HepG2 (cell line): ENCODE measurements around the gene OSM. TPM values are rescaled to one million over a fixed set of nuclear protein-coding genes. Genes with fewer than 3 reads are reported as not detected.

ENCODE experiments used
- ATAC-seq: fragments of 200-7000 bp; cut with Tn5 transposase; 3 replicates; pipeline ENCODE4 v1.9.1; 2020; ENCODE audit warnings: mild to moderate bottlenecking, moderate library complexity
- BruUV-seq: library from RNA; stranded (reverse); fragments of 400-500 nt; replicated peaks from 2 replicates; lab custom pipeline; 2021; lab: Mats Ljungman, UMichigan
- CTCF ChIA-PET: fragments of 300-600 bp; formaldehyde crosslinking; extraction: SDS; loops from one replicate; lab custom pipeline; 2021; ENCODE audit warnings: low total read pairs, inconsistent platforms, low intra/inter-chr PET ratio; lab: Yijun Ruan, JAX
- POLR2A ChIA-PET: fragments of 350-600 bp; sonication (Branson Sonifier 250); formaldehyde crosslinking; loops from one replicate; lab custom pipeline; 2020; ENCODE audit warnings: antibody characterized with exemption, inconsistent platforms; lab: Yijun Ruan, JAX
- DNase-seq: peaks from one replicate; pipeline ENCODE4 v3.0.0-alpha.2; 2015; ENCODE audit warnings: low spot score
- FAIRE-seq: peaks from 3 replicates; lab custom pipeline; 2011; peaks lifted over from hg19 to GRCh38; lab: Jason Lieb, UNC
- H2AFZ ChIP-seq: one replicate; pipeline ENCODE4 v1.6.1; 2011; ENCODE audit warnings: low read length, inconsistent platforms
- H3K27ac ChIP-seq: fragments of 300-600 bp; 3 replicates; pipeline ENCODE4 v1.8.0; 2011; ENCODE audit warnings: mixed run types, mild to moderate bottlenecking, mixed read lengths, low read length, inconsistent platforms; ENCODE audit not compliant: insufficient read depth; ENCODE audit errors: extremely low read length
- H3K27me3 ChIP-seq, 2 experiments: fragments of 200-600 bp in 1 of 2; 2 replicates in 1 of 2; 3 replicates in 1 of 2; pipeline versions ENCODE4 v1.6.0 to v1.8.0; 2011; ENCODE audit warnings: low read length in 2 of 2, mild to moderate bottlenecking in 2 of 2, moderate library complexity in 2 of 2, inconsistent platforms in 1 of 2; ENCODE audit not compliant: insufficient read depth in 2 of 2, control insufficient read depth in 1 of 2
- H3K36me3 ChIP-seq, 2 experiments: fragments of 200-600 bp in 1 of 2; replicated peaks in 1 of 2; 2 replicates in 1 of 2; 3 replicates in 1 of 2; pipeline versions ENCODE4 v1.5.1 to v1.8.0; 2011; ENCODE audit warnings: low read length in 2 of 2, inconsistent platforms in 1 of 2; ENCODE audit not compliant: insufficient read depth in 2 of 2, control insufficient read depth in 1 of 2
- H3K4me1 ChIP-seq: 2 replicates; pipeline ENCODE4 v1.5.1; 2012; ENCODE audit warnings: low read length, inconsistent platforms; ENCODE audit not compliant: insufficient read depth
- H3K4me2 ChIP-seq: 2 replicates; pipeline ENCODE4 v1.6.0; 2011; ENCODE audit warnings: low read depth, low read length, inconsistent platforms
- H3K4me3 ChIP-seq, 3 experiments: fragments of 200-600 bp in 1 of 3; sonication (generic), shearing (Covaris generic) in 1 of 3; replicated peaks in 1 of 3; 2 replicates each; pipeline ENCODE4 v1.5.1; 2011 to 2016; ENCODE audit warnings: low read length in 3 of 3, inconsistent platforms in 2 of 3, low read depth in 2 of 3, mild to moderate bottlenecking in 2 of 3, control low read depth in 1 of 3, mixed read lengths in 1 of 3; ENCODE audit not compliant: insufficient read depth in 1 of 3
- H3K79me2 ChIP-seq: one replicate; pipeline ENCODE4 v1.6.1; 2011; ENCODE audit warnings: low read length, inconsistent platforms; ENCODE audit not compliant: insufficient read depth
- H3K9ac ChIP-seq: 2 replicates; pipeline ENCODE4 v1.6.0; 2011; ENCODE audit warnings: mild to moderate bottlenecking, low read depth, low read length, inconsistent platforms; ENCODE audit not compliant: insufficient read depth
- H3K9me3 ChIP-seq: 2 replicates; pipeline ENCODE4 v1.5.1; 2012; ENCODE audit warnings: mild to moderate bottlenecking, low read length
- H4K20me1 ChIP-seq: 2 replicates; pipeline ENCODE4 v1.6.0; 2011; ENCODE audit warnings: inconsistent platforms, mild to moderate bottlenecking, low read length, moderate library complexity; ENCODE audit not compliant: insufficient read depth
- HOXA7 ChIP-seq: sonication (generic); formaldehyde crosslinking; IDR thresholded peaks from 2 replicates; pipeline ENCODE4 v1.8.1; 2022; ENCODE audit warnings: mild to moderate bottlenecking, missing genetic modification reagents, moderate library complexity
- MYPOP ChIP-seq: sonication (generic); formaldehyde crosslinking; IDR thresholded peaks from 2 replicates; pipeline ENCODE4 v1.8.1; 2023; ENCODE audit warnings: mild to moderate bottlenecking, moderate library complexity, missing genetic modification reagents
- MZF1 ChIP-seq: sonication (generic); formaldehyde crosslinking; IDR thresholded peaks from 2 replicates; pipeline ENCODE4 v1.8.1; 2023; ENCODE audit warnings: mild to moderate bottlenecking, missing genetic modification reagents, borderline replicate concordance
- PITX1 ChIP-seq: sonication (generic); formaldehyde crosslinking; IDR thresholded peaks from 2 replicates; pipeline ENCODE4 v1.5.1; 2020; ENCODE audit warnings: mild to moderate bottlenecking, missing genetic modification reagents
- PRDM10 ChIP-seq: sonication (generic); formaldehyde crosslinking; IDR thresholded peaks from 2 replicates; pipeline ENCODE4 v1.4.0; 2020; ENCODE audit warnings: low read depth, missing genetic modification reagents
- WGBS: methylation state at CpG from one replicate; pipeline ENCODE4 v1.1.6; 2017; ENCODE audit warnings: low lambda C conversion rate; 5-methylcytosine and 5-hydroxymethylcytosine counted together
- in situ Hi-C: cut with HindIII; loops from 2 replicates; pipeline ENCODE4 v1.10.0; 2017; ENCODE audit warnings: low pct_unique_long_range_greater_than_20kb; ENCODE audit not compliant: extremely low pct_ligation_motif_present
- intact Hi-C: fragments of 100-400 bp; cut with micrococcal nuclease; formaldehyde crosslinking; loops from one replicate; pipeline ENCODE4 v1.10.0; 2022; ENCODE audit not compliant: unreplicated experiment
- polyA plus RNA-seq, 8 experiments: library from polyadenylated mRNA; depleted of rRNA in 3 of 8; stranded (reverse) in 7 of 8; unstranded in 1 of 8; fragments of >200 nt; fragmentation: Illumina TruSeq in 4 of 8; extraction: Trizol in 4 of 8; gene quantifications; 2 replicates each; pipeline versions ENCODE4 v1.2.1 to v1.2.3, GENCODE V29; 2011 to 2016; ENCODE audit warnings: low read depth in 4 of 8, missing spikeins in 1 of 8, mixed read lengths in 1 of 8; ENCODE audit not compliant: insufficient read depth in 1 of 8
- total RNA-seq, 5 experiments: library from RNA; depleted of rRNA; stranded (reverse); fragments of >200 nt; fragmentation: Illumina TruSeq; extraction: Trizol; gene quantifications; 2 replicates each; pipeline ENCODE4 v1.2.3, GENCODE V29; 2016; ENCODE audit warnings: low read depth in 1 of 5

The OSM gene
- total and polyA plus RNA-seq, 2 of the 13 experiments (the other 11 are each of a cell fraction or from before 2014, with no cell fraction given) = not detected

- BruUV-seq = no TSS peak
- H3K9me3 ChIP-seq = no peaks in the 10 kb centered on the region
- H3K4me3 ChIP-seq = no peak overlapping the region
- no CpG with 5 or more reads among the region's 8 CpGs for WGBS
- no peaks in the 10 kb centered on the region for H3K79me2 ChIP-seq
- CTCF ChIA-PET = interaction anchor here (2.8 to 4.0 kb wide), 2 partner anchors 23 to 177 kb away, joined by 20 to 23 read pairs; no protein-coding TSS in a partner anchor
- POLR2A ChIA-PET = no interaction called here
- in situ Hi-C loops = loop anchor here (5.0 kb wide), 1 partner anchor 101 kb away; the partner anchor contains the start of gene RNF215
- H3K36me3 ChIP-seq = no peaks in the 10 kb centered on the region
- no peak overlapping the region for H3K9ac ChIP-seq
- no peak for FAIRE-seq
- H3K4me1 ChIP-seq = peaks cover 22% of the 10 kb centered on the region
- intact Hi-C loops = loop anchor here (1.0 kb wide), 1 partner anchor 23 kb away; no protein-coding TSS in a partner anchor
- H3K4me2 ChIP-seq = no peak overlapping the region
- H2AFZ ChIP-seq = no peak overlapping the region
- no peaks in the 10 kb centered on the region for H4K20me1 ChIP-seq
- DNase-seq = no peak
- H3K27ac ChIP-seq = no peak overlapping the region
- no peak for TF ChIP-seq HOXA7
- TF ChIP-seq PRDM10 (CRISPR knock-in tag) = no peak
- no peak for TF ChIP-seq MYPOP (CRISPR knock-in tag)
- TF ChIP-seq MZF1 (CRISPR knock-in tag) = no peak
- TF ChIP-seq PITX1 = no peak
- H3K27me3 ChIP-seq = no peaks in the 10 kb centered on the region; a peak in 1 of 5 replicates
- ATAC-seq = no peak
Measured at GRCh38 chr22:30285846-30286200, 19.2 kb upstream of the OSM start.
